GM13976 (cell line): ENCODE results near the gene LAPTM4A.
"Not testable (repeated sequence)": the region's sequence is repeated elsewhere in the genome, so short reads cannot be mapped to it uniquely, and the experiment has no call there.

Experiments
- DNase-seq: peaks from one replicate; pipeline ENCODE4 v3.0.0; 2012; ENCODE audit warnings: low spot score
- CTCF ChIP-seq: IDR thresholded peaks from 2 replicates; pipeline ENCODE4 v1.5.1; 2012; ENCODE audit warnings: borderline replicate concordance, mild to moderate bottlenecking; ENCODE audit not compliant: insufficient read depth; ENCODE audit errors: extremely low read depth, missing control alignments, control extremely low read depth
- in situ Hi-C: fragments of 300-500 bp; cut with MboI; formaldehyde crosslinking; loops from one replicate; pipeline ENCODE4 v1.12.0; 2022; ENCODE audit warnings: low sequenced_read_pairs, mixed read lengths, inconsistent platforms; ENCODE audit not compliant: unreplicated experiment

The LAPTM4A gene

GRCh38 chr2:20048488-20049448, 2.7 kb downstream of the LAPTM4A start:
- no peak for TF ChIP-seq CTCF
- no peak for DNase-seq
- in situ Hi-C loops: no loop called here

GRCh38 chr2:20045712-20046292, 5.6 kb downstream of the LAPTM4A start:
- DNase-seq, in situ Hi-C loops: not testable (repeated sequence)

GRCh38 chr2:20044778-20045177, 6.7 kb downstream of the LAPTM4A start:
- DNase-seq: no peak
- in situ Hi-C loops: no loop called here
- no peak for TF ChIP-seq CTCF

DNA sequence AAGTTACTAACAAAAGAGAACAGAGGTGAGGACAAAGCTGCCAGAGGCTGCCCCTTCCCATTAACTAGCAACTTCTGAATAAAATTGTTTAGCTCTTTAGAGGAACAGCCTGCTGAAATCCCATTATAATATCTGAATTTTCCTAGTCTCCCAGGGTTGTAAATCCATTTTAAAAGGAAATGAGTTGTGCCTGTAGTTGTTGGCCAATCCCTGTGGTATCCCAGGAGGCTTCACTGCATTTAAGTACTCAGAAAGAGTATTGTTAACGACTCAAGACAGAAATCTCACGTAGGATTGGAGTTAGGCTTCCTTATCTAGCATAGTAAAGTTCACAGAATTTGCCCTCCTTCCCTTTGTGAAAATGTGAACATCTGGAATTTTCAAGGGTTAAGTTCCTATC, 8.9 kb downstream of the LAPTM4A start:
- no peak for DNase-seq

GRCh38 chr2:20040489-20041172, 10.8 kb downstream of the LAPTM4A start:
- no peak for DNase-seq
- TF ChIP-seq CTCF: no peak
- in situ Hi-C loops: no loop called here

More for the DNA sequence above, 8.9 kb downstream of the LAPTM4A start:
- in situ Hi-C loops: no loop called here
- no peak for TF ChIP-seq CTCF

- TF ChIP-seq CTCF: no peak
- no peak for DNase-seq
- in situ Hi-C loops: no loop called here
These were observed 13.8 kb downstream of the LAPTM4A start for GRCh38 chr2:20037660-20038059.
